GM12864 (cell line): Measurements from ENCODE around the gene FANCG.

Experiments
- DNase-seq: peaks from one replicate; pipeline ENCODE4 v3.0.0-alpha.2; 2011; ENCODE audit warnings: low read depth
- H3K4me3 ChIP-seq: 2 replicates; pipeline ENCODE4 v1.5.1; 2011; ENCODE audit warnings: mild to moderate bottlenecking, low read depth, low read length, control low read depth
- TF ChIP-seq, protein P1 (sequence below): IDR thresholded peaks from 2 replicates; pipeline ENCODE4 v1.5.1; 2011; ENCODE audit warnings: low read depth, mild to moderate bottlenecking, moderate library complexity, low read length, control low read depth, inconsistent platforms; ENCODE audit errors: missing control alignments

Gene FANCG

DNA sequence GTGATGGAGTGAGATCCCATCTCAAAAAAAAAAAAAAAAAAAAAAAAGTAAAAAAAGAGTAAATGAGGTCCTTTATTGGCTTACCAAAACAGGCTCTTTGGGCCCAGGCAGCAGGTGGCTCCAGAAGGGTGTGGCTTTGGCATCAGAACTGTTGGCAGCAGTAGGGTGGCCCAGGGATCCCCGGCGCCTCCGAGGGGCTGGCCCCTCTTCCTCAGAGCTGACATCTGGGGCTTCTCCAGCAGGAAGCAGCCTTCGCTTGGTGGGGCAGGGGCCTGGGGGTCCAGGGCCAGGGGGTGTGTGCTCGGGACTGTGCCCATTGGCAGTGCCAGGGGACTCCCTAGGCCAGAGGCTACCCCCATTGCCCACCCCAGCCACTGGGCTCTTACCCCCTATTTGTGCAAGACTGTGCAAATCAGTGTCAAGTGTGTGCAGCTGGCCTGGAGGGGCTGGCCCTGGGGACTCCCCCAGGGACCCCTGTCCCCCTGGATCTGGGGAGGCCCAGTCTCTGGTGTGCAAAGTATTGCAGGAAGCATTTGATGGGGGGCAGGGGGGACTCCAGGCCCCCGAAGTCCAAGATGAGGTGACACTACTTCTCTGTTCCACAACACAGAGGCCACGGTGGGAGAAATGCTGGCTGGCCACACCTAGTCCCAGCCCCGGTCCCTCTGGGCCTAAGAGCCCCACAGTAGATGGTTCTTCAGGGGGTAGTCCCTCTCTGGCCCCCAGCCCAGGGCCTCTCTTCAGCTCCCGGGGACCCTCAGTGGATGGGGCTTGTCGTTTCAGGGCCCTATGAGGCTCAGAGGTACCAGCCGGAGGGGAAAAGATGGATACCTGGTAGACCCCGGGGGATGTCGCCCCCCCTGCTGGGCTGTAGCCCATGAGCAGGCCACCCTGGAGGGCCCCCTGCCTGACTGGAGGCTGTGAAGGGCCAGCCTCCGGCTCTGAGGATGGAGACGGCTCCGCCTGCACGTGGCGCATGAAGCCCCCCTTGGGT is 27.9 kb upstream of the FANCG start:
- no peak overlapping the region for H3K4me3 ChIP-seq
- TF ChIP-seq, protein P1, sequence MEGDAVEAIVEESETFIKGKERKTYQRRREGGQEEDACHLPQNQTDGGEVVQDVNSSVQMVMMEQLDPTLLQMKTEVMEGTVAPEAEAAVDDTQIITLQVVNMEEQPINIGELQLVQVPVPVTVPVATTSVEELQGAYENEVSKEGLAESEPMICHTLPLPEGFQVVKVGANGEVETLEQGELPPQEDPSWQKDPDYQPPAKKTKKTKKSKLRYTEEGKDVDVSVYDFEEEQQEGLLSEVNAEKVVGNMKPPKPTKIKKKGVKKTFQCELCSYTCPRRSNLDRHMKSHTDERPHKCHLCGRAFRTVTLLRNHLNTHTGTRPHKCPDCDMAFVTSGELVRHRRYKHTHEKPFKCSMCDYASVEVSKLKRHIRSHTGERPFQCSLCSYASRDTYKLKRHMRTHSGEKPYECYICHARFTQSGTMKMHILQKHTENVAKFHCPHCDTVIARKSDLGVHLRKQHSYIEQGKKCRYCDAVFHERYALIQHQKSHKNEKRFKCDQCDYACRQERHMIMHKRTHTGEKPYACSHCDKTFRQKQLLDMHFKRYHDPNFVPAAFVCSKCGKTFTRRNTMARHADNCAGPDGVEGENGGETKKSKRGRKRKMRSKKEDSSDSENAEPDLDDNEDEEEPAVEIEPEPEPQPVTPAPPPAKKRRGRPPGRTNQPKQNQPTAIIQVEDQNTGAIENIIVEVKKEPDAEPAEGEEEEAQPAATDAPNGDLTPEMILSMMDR: no peak
- DNase-seq: no peak

DNA sequence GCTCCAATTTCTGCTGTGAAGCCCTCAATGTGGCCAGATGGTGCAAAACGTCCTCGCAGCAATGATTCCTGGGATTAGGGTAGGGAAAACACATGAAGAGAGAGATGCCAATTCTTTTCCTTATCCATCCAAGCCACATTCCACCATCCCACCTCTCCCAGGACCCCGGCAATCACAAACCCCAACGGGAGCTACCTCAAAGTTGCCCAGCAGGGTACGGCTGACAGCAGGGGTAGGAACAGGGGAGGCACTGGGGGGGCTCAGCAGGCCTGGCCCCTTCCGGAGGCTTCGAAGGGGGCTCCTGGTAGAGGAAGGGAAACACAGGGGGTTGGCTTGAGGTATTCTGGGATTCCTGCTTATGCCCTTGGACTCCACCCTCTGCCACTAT is 26.6 kb upstream of the FANCG start:
- DNase-seq: no peak
- TF ChIP-seq, protein P1: no peak
- no peak overlapping the region for H3K4me3 ChIP-seq

DNA sequence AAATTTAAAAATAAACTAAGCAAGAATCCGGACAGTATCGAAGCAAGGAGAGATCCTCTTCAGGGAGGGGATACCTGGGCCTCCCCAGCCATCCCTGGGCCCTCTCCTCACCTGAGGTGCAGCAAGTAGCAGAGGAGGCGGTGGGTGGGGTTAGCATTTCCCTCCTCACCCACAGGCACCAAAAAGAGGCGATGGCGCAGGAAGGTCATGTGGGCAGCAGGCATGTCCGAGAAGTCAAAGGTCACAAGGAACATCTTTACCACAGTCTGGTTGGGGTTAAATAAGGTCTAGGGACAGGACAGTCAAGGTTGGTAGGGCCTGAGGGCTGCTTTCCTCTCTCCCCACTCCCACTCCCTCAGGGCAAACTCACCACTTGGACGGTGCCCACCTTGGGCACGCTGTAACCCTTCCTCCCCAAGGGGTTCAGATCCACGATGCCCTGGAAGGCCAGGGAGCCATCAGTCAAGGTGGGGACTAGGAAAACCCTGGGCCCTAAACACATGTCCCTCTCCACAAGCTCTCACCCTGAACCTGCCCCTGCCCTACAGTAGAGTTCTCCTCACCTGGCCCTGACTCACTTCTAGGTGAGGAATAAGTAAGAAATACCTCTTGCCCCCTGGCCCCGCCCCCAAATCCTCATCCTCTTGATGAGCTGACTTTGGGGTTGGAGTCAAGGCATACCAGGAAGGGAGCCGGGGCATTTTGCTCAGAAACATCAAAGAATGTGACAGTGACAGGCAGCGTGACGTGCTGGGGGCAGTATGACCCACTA is 26.0 kb upstream of the FANCG start:
- TF ChIP-seq, protein P1: no peak
- H3K4me3 ChIP-seq: no peak overlapping the region
- DNase-seq: no peak

DNA sequence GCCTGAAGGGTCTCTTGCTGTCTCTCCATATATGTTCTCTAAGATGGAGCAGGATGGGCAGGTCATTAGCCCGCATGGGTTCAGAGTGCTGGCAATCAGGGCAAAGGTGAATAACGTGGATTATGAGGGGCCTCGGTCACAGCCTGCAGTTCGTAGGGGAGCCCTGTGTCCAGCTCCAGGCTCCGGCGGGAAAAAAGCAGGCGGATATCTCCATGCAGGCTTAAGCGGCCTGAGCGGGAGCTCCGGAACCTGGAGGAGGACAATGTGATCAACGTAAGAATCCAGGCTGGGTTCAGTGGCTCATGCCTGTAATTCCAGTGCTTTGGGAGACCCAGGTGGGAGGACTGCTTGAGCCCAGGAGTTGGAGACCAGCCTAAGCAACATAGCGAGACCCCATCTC is 25.4 kb upstream of the FANCG start:
- no peak overlapping the region for H3K4me3 ChIP-seq
- DNase-seq: no peak
- TF ChIP-seq, protein P1: no peak

DNA sequence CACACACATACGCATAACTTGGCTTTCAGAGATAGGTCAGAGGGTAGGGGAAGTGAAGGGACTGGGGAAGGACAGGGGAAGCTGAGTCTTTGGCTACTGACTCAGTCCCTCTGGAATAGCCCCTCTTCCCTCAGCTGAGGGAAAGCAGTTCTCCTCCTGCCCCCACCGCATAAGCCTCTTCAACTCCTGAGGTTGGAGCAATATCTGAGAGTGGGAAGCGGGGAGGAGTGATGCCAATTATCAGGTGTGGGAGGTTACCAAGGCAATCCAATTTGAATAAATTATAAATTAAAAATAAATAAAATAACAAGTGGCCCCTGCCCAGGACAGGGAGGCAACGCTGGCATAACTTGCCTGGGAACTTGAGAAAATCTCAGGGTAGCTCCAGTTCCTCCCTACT is 24.8 kb upstream of the FANCG start:
- no peak for DNase-seq
- no peak overlapping the region for H3K4me3 ChIP-seq
- TF ChIP-seq, protein P1: no peak

DNA sequence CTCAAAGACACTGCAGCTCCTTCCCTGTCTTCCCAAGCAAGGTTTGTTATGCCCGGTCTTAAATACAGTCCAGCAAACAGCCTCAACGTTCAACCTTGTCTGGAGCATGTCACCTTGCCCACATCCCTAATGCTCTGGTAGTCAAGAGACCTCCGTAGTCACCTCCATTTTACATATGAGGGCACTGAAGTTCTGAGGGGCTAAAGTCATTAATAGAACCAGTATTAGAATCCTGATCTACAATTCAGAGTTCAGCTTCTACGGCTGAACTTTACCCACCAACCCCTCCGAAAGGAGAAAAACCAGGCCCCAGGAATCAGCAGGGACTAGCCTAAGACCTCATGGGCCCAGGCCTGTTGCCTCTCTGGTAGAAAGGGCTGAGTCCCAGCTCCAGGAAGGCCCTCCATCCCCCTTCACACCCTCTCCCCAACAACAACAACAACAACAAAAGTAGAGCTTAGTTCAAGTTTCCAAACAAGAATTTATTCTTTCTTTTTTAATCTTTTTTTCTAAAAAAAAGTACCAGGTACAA is 24.0 kb upstream of the FANCG start:
- peak overlapping the region; percentile 73 for H3K4me3 ChIP-seq
- TF ChIP-seq, protein P1: no peak
- no peak for DNase-seq
